Eye (tissue), 1 donor: ENCODE data around the gene ELOVL1.
A peak's percentile ranks its signal among the peaks of the same experiment; 100 is the strongest.
"Not testable (repeated sequence)": the region's sequence is repeated elsewhere in the genome, so short reads cannot be mapped to it uniquely, and the experiment has no call there.

Experiments used
- DNase-seq: peaks from one replicate; pipeline ENCODE4 v3.0.0-alpha.2; 2015

Gene ELOVL1

DNA sequence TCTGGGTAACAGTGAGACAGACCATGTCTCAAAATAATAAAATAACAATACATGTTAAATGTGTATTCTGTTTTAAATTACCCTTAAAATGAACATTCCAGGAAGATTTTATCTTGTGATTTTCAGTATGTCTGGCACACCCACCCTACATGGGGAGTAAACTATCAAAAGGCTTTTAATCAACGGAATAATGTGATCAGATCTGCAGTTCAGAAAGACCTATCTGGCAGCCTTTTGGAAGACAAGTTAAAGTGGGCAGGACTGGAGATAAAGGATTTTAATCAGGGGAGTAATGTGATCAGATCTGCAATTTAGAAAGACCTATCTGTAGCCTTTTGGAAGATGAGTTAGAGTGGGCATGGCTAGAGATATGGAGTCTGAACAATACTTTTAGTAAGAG is 11.7 kb upstream of the ELOVL1 start:
- DNase-seq = no peak

GRCh38 chr1:43377831-43378230 is 10.0 kb upstream of the ELOVL1 start:
- no peak for DNase-seq

GRCh38 chr1:43376723-43377235 is 9.0 kb upstream of the ELOVL1 start:
- DNase-seq = no peak

DNA sequence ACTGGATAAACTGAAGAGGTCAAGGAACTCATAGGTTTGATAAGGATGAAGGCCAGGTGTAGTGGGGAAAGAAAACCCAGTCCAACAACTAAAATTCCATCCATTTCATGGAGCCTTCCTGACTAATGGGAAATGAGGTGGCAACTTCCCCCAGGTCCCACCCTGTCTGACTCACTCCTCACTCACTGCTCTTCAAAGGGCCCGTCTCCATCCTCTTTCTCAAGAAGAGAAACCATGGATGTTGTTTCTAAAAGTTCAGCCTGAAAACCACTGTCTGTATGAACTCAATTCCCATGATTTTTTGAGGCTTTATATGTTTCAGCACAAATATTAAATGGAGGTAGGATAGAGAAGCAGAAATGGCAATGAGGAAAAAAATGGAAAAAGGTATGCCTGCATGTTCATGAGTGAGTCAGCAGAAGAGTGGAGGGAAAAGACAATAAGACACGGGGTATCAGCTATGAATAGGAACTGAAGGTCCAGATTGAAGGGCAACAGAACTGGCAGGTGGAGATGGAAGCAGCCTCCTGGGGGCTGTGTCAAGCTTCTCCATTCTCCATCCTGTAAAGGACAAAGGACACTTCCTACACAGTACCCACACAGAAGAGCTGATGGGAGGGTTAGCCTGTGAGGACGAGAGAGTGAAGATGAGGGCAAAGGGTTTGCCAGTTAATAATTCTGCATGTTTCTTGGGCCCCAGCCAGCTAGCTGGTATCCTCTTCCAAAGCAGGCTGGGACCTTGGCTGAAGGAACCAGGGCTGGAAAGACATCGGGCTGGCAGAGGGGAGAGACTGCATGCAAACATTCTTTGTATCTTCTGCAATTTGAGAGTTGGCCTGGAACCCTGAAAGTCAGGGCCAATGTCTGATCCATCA is 5.5 kb upstream of the ELOVL1 start:
- no peak for DNase-seq

GRCh38 chr1:43372172-43372571 is 4.4 kb upstream of the ELOVL1 start:
- no peak for DNase-seq

GRCh38 chr1:43370564-43370963 is 2.8 kb upstream of the ELOVL1 start:
- DNase-seq = no peak

DNA sequence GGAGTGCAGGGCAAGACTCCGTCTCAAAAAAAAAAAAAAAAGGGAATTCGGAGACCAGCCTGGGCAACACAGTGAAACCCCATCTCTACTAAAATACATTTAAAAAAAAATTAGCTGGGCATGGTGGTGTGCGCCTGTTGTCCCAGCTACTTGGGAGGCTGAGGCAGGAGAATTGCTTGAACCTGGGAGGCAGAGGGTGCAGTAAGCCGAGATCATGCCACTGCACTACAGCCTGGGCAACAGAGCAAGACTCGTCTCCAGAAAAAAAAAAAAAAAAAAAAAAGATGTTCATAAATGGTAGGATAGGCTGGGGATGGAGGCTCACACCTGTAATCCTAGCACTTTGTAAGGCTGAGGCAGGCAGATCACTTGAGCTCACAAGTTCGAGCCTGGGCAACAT is 2.0 kb upstream of the ELOVL1 start:
- not testable (repeated sequence) for DNase-seq

DNA sequence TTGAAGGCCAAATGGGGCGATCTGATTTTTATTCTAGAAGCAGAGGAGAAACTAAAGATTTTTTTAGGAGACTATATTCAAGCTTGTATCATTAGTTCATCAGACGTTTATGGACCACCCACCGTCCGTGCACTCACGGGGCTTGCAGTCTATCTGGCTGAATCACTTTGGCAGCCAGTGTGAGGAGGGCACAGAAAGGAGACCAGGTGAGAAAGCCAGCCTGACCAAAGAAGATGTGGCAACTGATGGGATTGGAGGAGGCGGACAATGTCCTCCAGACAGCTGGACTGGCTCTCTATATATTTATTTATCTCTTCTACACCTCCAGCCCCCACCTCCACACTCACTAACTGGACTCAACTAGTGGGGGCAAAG is 822 bp upstream of the ELOVL1 start:
- DNase-seq = no peak

GRCh38 chr1:43367026-43367903 is 546 bp downstream of the ELOVL1 start:
- DNase-seq = peak; percentile 42

DNA sequence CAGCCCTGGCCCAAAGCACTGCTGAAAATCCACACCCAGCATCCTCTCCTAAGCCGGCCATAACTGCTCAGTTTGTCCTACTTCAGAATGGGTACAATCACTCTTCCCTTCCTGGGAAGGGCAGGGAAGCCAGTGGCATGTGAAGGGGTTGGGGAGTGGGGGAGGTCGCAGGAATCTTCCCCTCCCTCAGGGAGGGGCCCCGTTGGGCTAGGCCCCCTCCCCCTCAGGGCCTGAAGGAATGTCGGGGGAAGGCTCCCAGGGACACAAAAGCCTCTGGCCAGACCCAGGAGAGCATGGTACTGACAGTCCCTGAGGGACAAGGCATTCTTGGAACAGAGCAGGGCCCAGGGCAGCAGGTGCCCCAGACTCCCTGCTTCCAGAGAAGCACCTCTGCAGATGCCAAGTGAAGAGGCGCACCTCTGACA is 1.2 kb downstream of the ELOVL1 start:
- DNase-seq = no peak

GRCh38 chr1:43366179-43366578 is 1.6 kb downstream of the ELOVL1 start:
- no peak for DNase-seq

DNA sequence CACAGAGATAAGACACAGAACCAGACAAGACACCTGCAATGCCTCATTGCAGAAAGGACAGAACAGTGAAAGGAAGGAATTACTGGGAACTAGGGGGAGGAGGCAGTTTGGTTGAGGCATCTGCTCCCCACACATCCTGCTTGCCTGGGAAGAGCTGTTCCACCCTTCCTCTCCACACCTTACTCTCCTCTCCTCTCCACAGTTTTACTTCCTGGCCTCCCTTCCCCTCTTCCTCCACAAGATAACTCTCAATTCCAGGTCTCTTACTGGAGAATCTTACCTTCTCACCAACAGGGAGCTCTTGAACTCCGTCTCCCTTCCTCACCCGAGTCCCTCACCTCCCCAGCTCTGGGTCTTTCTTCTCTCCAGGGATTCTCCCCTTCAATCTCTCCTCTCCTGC is 2.1 kb downstream of the ELOVL1 start:
- no peak for DNase-seq

GRCh38 chr1:43363935-43364525 is 3.8 kb downstream of the ELOVL1 start:
- no peak for DNase-seq

GRCh38 chr1:43363283-43363934 is 4.4 kb downstream of the ELOVL1 start:
- DNase-seq = peak; percentile 53

DNA sequence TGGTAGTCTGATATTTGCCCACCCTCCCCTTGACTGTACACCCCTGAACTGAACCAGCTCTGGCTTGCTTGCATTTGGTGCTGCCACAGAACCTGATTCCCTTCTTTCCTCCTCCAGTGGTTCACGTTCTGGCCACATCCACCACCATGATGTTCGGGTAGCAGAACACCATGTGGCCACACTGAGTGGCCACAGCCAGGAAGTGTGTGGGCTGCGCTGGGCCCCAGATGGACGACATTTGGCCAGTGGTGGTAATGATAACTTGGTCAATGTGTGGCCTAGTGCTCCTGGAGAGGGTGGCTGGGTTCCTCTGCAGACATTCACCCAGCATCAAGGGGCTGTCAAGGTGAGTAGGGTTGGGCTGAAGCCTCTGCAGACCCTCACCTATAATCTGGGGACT is 7.2 kb downstream of the ELOVL1 start:
- no peak for DNase-seq

DNA sequence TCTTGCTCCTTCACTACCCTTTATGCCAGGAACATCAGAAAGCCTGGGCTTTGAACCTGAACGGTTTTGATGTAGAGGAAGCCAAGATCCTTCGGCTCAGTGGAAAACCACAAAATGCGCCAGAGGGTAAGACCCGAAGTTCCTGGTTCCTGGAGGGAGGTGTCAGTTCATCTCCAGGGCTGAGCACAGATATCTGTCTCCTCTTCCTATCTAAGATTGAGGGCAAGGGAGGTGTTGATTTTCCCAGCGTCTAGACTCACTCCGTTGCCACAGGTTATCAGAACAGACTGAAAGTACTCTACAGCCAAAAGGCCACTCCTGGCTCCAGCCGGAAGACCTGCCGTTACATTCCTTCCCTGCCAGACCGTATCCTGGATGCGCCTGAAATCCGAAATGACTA is 8.1 kb downstream of the ELOVL1 start:
- DNase-seq = no peak

GRCh38 chr1:43358746-43359693 is 8.8 kb downstream of the ELOVL1 start, which contains the start of gene CDC20:
Gene CDC20, plus strand, starts transcription at chr1:43358981. Its CDS starts 235 bp downstream, at chr1:43359216.
- DNase-seq = peak; percentile 99

DNA sequence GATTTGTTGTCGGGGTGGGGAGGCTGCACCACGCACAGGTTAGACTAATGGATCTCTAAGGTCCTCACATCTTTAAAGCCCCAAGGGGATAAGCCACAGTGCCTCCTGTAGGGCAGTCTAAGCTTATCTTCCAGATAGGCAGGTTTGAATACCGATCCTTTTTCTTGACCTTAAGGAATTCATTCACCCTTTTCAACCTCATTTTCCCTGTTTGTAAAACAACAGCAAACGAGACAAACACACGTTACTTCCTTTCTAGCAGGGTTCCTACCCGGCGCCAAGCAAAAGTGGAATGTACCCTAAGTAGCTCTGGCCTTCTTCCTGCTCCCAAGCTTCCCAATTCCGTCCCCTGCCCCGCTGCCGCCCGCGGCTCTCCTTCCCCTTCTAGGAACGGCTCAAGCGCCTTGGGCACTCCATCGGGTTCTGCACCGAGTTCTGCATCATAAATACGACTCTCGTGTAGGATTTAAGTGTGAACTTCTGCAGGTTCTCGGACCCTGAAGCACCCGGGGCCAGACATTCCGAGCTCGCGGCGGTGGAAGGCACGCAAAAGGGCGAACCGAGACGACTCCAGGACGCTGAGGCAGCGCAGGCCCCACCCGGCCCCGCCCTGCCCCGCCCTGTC is 9.6 kb downstream of the ELOVL1 start:
- DNase-seq = no peak

DNA sequence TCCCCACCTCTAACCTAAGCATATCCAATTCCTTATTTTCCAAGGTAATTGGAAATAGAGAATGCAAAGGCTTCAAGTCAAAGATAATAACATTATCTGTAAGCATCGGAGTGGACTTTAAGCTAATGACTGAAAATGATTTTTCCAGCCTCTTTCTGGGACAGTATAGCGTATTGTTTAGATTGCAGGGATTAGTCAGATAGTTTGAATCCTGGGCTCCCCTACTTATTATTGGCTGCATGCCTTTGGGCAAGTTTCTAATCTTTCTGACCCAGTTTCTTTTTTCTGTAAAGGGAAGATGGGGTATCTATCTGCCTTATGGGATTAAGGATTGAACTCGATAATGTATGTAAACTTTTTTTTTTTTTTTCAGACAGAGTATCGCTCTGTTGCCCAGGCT is 10.6 kb downstream of the ELOVL1 start:
- DNase-seq = no peak

DNA sequence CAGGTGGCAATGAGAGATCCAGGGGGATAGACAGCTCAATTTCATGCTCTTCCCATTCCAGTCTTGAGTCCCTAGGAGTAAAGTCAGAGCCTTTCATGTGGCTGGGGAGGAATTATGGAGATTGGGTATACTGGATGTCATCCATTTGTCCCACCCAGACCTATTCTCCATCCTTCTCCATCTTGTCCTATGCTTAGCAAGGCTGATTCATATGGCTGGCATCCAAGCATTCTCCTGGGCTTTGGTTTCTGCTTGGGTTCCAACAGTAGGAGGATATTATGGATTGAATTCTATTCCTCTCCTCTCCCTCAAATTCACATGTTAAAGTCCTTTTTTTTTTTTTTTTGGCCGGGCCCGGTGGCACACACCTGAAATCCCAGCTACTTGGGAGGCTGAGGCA is 12.9 kb downstream of the ELOVL1 start:
- DNase-seq = no peak

DNA sequence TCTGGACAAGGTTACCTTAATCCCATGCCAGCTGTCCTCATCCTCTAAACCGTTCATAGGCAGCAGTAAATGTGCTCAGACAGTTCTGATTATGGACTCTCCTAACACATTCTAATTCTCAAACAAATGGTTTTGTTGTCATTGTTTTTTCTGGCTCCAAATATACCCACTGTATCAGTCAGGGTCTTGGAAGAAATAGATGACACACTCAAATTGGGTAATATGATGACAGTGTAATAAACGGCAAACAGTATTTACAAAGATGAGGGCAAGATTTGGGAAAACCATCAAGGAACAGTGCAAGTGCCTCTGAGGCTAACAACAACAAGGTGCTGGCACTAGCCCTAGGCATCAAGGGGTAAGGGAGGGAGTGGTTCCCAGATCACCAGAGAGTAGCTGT is 13.3 kb downstream of the ELOVL1 start:
- no peak for DNase-seq
